Skeletal muscle tissue (tissue), 4 donors: ENCODE data around the gene MCM5. TPM values are rescaled to one million over a fixed set of nuclear protein-coding genes. Genes with fewer than 3 reads are reported as not detected.
A peak's percentile ranks its signal among the peaks of the same experiment; 100 is the strongest.

Experiments
- H3K27ac ChIP-seq: one replicate; pipeline ENCODE4 v1.7.0; 2013; ENCODE audit warnings: mild to moderate bottlenecking, low read depth, low read length, inconsistent platforms
- H3K27me3 ChIP-seq, 3 donors: one replicate each; pipeline ENCODE4 v1.7.0; 2013; ENCODE audit warnings: low read length in 3 of 3; ENCODE audit not compliant: control insufficient read depth in 3 of 3, insufficient read depth in 3 of 3
- H3K36me3 ChIP-seq, 3 donors: one replicate each; pipeline ENCODE4 v1.7.0; 2013; ENCODE audit warnings: low read length in 3 of 3; ENCODE audit not compliant: control insufficient read depth in 3 of 3, insufficient read depth in 3 of 3
- H3K4me1 ChIP-seq, 3 donors: one replicate each; pipeline ENCODE4 v1.7.0; 2013; ENCODE audit warnings: low read length in 3 of 3, mild to moderate bottlenecking in 3 of 3; ENCODE audit not compliant: control insufficient read depth in 3 of 3, insufficient read depth in 3 of 3
- H3K4me3 ChIP-seq, 3 donors: one replicate each; pipeline ENCODE4 v1.7.0; 2013; ENCODE audit warnings: low read length in 3 of 3
- H3K9ac ChIP-seq, 3 donors: one replicate each; pipeline ENCODE4 v1.7.0; 2013; ENCODE audit warnings: low read length in 3 of 3, mild to moderate bottlenecking in 3 of 3, moderate library complexity in 2 of 3, low read depth in 1 of 3
- H3K9me3 ChIP-seq, 3 donors: one replicate each; pipeline ENCODE4 v1.7.0; 2013; ENCODE audit warnings: low read length in 3 of 3; ENCODE audit not compliant: control insufficient read depth in 3 of 3
- total RNA-seq: library from RNA; depleted of rRNA; stranded (reverse); fragments of >200 nt; gene quantifications from one replicate; pipeline ENCODE4 v1.2.3, GENCODE V29; 2014
- donor health status: Osteomylitis.

The MCM5 gene
- total RNA-seq, 1 donor from 2014 or later = 25.1 TPM

GRCh38 chr22:35378621-35379020 is 21.3 kb upstream of the MCM5 start:
- H3K9me3 ChIP-seq = no peaks in the 10 kb centered on the region
- no peaks in the 10 kb centered on the region for H3K27me3 ChIP-seq
- peaks cover 0 to 9% (median 7%) of the 10 kb centered on the region in 3 donors for H3K36me3 ChIP-seq
- H3K4me1 ChIP-seq = peaks cover 36 to 57% (median 42%) of the 10 kb centered on the region in 3 donors
- peak overlapping the region; percentile 69 for H3K27ac ChIP-seq
- no peak overlapping the region for H3K9ac ChIP-seq
- no peak overlapping the region for H3K4me3 ChIP-seq

GRCh38 chr22:35379146-35379993 is 20.6 kb upstream of the MCM5 start:
- no peaks in the 10 kb centered on the region for H3K9me3 ChIP-seq
- peak overlapping the region; percentile 83 for H3K27ac ChIP-seq
- peaks cover 36 to 65% (median 44%) of the 10 kb centered on the region in 3 donors for H3K4me1 ChIP-seq
- no peaks in the 10 kb centered on the region for H3K27me3 ChIP-seq
- H3K9ac ChIP-seq = no peak overlapping the region
- H3K36me3 ChIP-seq = peaks cover 2 to 15% (median 11%) of the 10 kb centered on the region in 3 donors
- H3K4me3 ChIP-seq = no peak overlapping the region

GRCh38 chr22:35380013-35380412 is 19.9 kb upstream of the MCM5 start:
- H3K4me1 ChIP-seq = peaks cover 39 to 71% (median 44%) of the 10 kb centered on the region in 3 donors
- peak overlapping the region; percentile 83 for H3K27ac ChIP-seq
- peaks cover 2 to 21% (median 13%) of the 10 kb centered on the region in 3 donors for H3K36me3 ChIP-seq
- H3K4me3 ChIP-seq = no peak overlapping the region
- peak overlapping the region in 1 of 3 donors; percentile 22 for H3K9ac ChIP-seq
- no peaks in the 10 kb centered on the region for H3K27me3 ChIP-seq
- no peaks in the 10 kb centered on the region for H3K9me3 ChIP-seq

DNA sequence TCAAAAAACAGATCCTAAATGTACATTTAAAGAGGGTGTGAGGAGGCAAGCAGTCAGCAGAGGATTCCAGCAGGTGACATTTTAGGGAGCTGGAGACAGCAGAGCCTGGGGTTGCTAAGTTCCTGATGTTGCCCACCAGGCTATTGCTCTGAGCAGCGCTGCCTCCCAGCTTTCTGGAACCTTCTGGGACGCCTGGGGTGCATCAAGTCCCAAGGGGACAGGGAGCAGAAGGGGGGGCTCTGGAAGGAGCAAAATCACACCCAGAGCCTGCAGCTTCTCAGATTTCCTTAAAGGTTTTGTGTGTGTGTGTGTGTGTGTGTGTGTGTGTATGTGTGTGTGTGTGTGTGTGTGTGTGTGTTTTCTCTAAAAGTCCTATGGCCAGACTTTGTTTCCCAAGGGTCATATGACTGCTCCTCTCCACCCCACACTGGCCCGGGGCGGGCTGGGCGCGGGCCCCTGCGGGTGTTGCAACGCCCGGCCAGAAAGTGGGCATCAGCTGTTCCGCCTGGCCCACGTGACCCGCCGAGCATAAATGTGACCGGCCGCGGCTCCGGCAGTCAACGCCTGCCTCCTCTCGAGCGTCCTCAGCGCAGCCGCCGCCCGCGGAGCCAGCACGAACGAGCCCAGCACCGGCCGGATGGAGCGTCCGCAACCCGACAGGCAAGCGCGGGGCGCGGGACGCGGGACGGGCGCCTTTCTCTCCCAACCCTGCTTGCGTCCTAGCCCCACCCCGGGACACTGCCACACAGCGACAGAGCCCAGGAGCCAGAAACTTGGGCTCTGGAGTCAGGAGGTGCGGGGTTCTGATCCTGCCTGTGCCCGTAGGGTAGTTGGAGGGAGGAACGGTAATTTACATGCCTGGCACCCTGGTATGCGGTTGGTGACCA is 19.2 kb upstream of the MCM5 start, which contains the start of gene HMOX1:
Gene HMOX1 (plus strand): TSS at position 560 of the 887 bp plus-strand sequence. CDS start 78 bp downstream, at position 638.
- Histone ChIP-seq H3K9me3 (no peaks in the 10 kb centered on the region), H3K36me3 (peaks cover 2 to 24% (median 13%) of the 10 kb centered on the region in 3 donors), H3K27ac (peak within 1 kb of the TSS; percentile 83), H3K9ac (peak within 1 kb of the TSS; percentile 84 to 87 (median 86)), H3K4me3 (peak within 1 kb of the TSS; percentile 87 to 95 (median 94)), H3K27me3 (no peaks in the 10 kb centered on the region), H3K4me1 (peaks cover 35 to 65% (median 40%) of the 10 kb centered on the region in 3 donors)

GRCh38 chr22:35381424-35382009 is 18.4 kb upstream of the MCM5 start:
- no peaks in the 10 kb centered on the region for H3K27me3 ChIP-seq
- peaks cover 6 to 28% (median 16%) of the 10 kb centered on the region in 3 donors for H3K36me3 ChIP-seq
- peak overlapping the region; percentile 83 for H3K27ac ChIP-seq
- H3K9ac ChIP-seq = peak overlapping the region; percentile 84 to 87 (median 86)
- H3K9me3 ChIP-seq = no peaks in the 10 kb centered on the region
- H3K4me3 ChIP-seq = peak overlapping the region; percentile 87 to 95 (median 94)
- H3K4me1 ChIP-seq = peaks cover 31 to 63% (median 34%) of the 10 kb centered on the region in 3 donors

- H3K4me3 ChIP-seq = peak overlapping the region in 2 of 3 donors; percentile 16 to 41
- peaks cover 19 to 42% (median 32%) of the 10 kb centered on the region in 3 donors for H3K36me3 ChIP-seq
- H3K9me3 ChIP-seq = no peaks in the 10 kb centered on the region
- no peak overlapping the region for H3K9ac ChIP-seq
- no peaks in the 10 kb centered on the region for H3K27me3 ChIP-seq
- H3K27ac ChIP-seq = no peak overlapping the region
- H3K4me1 ChIP-seq = peaks cover 24 to 45% (median 26%) of the 10 kb centered on the region in 3 donors
Measured at GRCh38 chr22:35383679-35384071, 16.3 kb upstream of the MCM5 start.

DNA sequence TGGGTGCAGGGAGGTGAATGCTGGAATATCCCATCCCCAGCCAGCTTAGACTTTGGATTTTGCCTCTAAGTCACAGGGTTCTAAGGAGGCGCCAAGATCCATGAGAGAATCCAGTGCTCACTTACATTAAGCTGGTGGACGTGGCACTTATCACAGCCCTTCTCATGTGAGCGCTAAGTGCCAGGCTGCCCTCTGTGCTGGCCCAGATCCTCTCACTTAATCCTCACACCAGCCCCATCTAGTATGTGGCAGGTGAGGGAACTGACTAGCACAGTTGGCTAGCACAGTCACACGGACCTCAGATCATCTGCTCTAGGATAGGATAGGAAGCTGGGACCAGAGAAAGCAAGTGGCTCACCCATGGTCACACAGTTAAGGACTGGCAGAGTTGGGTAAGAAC is 15.4 kb upstream of the MCM5 start:
- Histone ChIP-seq H3K4me1 (peaks cover 24 to 45% (median 26%) of the 10 kb centered on the region in 3 donors), H3K4me3 (no peak overlapping the region), H3K27me3 (no peaks in the 10 kb centered on the region), H3K9ac (no peak overlapping the region), H3K27ac (no peak overlapping the region), H3K36me3 (peaks cover 21 to 46% (median 35%) of the 10 kb centered on the region in 3 donors), H3K9me3 (no peaks in the 10 kb centered on the region)

DNA sequence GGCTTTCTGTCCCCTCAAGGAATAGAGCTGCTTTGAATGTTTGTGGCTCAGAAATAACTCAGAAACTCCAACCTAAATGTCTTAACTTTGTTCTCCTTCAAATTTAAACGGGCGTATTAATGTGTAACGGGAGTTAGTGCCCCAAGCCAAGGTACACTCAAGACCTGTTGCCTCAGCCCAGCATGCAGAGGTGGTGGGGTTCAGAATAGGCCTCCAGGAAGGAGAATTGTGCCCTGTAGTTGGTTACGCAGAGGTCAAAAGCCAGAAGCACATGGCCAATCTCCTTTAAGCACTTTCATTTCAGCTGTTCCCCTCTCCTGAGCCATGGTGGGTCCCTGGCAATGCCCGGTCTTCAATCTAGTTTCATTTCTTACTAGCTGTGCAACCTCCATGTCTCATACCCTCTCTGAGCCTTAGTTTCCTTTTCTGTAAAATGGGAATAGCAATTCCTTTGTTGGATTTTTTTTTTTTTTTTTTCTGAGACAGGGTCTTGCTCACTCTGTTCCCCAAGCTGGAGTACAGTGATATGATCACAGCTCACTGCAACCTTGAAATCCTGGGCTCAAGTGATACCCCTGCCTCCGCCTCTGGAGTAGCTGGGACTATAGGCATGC is 14.9 kb upstream of the MCM5 start:
- peaks cover 24 to 51% (median 41%) of the 10 kb centered on the region in 3 donors for H3K36me3 ChIP-seq
- H3K27ac ChIP-seq = no peak overlapping the region
- no peak overlapping the region for H3K9ac ChIP-seq
- no peaks in the 10 kb centered on the region for H3K27me3 ChIP-seq
- H3K4me3 ChIP-seq = no peak overlapping the region
- peaks cover 21 to 43% (median 26%) of the 10 kb centered on the region in 3 donors for H3K4me1 ChIP-seq
- H3K9me3 ChIP-seq = no peaks in the 10 kb centered on the region

GRCh38 chr22:35386670-35387288 is 13.2 kb upstream of the MCM5 start:
- Histone ChIP-seq H3K27me3 (no peaks in the 10 kb centered on the region), H3K4me1 (peaks cover 8 to 29% (median 13%) of the 10 kb centered on the region in 3 donors), H3K9ac (peak overlapping the region in 2 of 3 donors; percentile 3), H3K27ac (no peak overlapping the region), H3K4me3 (no peak overlapping the region), H3K36me3 (peaks cover 31 to 59% (median 47%) of the 10 kb centered on the region in 3 donors), H3K9me3 (no peaks in the 10 kb centered on the region)
